ENCODE results near the gene ST6GALNAC6. TPM values are rescaled to one million over a fixed set of nuclear protein-coding genes. Genes with fewer than 3 reads are reported as not detected.
A peak's percentile ranks its signal among the peaks of the same experiment; 100 is the strongest.

ST6GALNAC6 gene
- total RNA-seq: 44.9 TPM
- 10 to 100 TPM; 35.9 to 60.6 (median 49.0) TPM for polyA plus RNA-seq (ENCODE audit: insufficient read depth in 1 of 8, insufficient read length in 8 of 8, low replicate concordance in 1 of 8)
- long read RNA-seq, donor 1, partial matches to known transcripts: 0 of 3 reads
- long read RNA-seq, donor 1, other reads (novel, unspliced or antisense): 0 of 3 reads
- long read RNA-seq, donor 2, partial matches to known transcripts: 0 of 2 reads
- long read RNA-seq, donor 2, other reads (novel, unspliced or antisense): 0 of 2 reads
- long read RNA-seq, donor 3, transcript ST6GALNAC6-204 (6 exons, 2,406 nt): minor isoform, 7 of 23 reads
- long read RNA-seq, donor 3, transcript ST6GALNAC6-205 (7 exons, 2,460 nt): major isoform, 9 of 23 reads
- long read RNA-seq, donor 3, partial matches to known transcripts: 0 of 23 reads
- long read RNA-seq, donor 3, other reads (novel, unspliced or antisense): 0 of 23 reads
- long read RNA-seq, donor 4, transcript ST6GALNAC6-205 (7 exons, 2,460 nt): major isoform, 5 of 20 reads
- long read RNA-seq, donor 4, transcript ST6GALNAC6-204 (6 exons, 2,406 nt): major isoform, 5 of 20 reads
- long read RNA-seq, donor 4, partial matches to known transcripts: 6 of 20 reads
- long read RNA-seq, donor 4, other reads (novel, unspliced or antisense): 0 of 20 reads
- long read RNA-seq, donor 5, transcript ST6GALNAC6-204 (6 exons, 2,406 nt): major isoform, 15 of 32 reads
- long read RNA-seq, donor 5, transcript ST6GALNAC6-205 (7 exons, 2,460 nt): minor isoform, 10 of 32 reads
- long read RNA-seq, donor 5, partial matches to known transcripts: 0 of 32 reads
- long read RNA-seq, donor 5, other reads (novel, unspliced or antisense): 0 of 32 reads
- long read RNA-seq, donor 6, transcript ST6GALNAC6-204 (6 exons, 2,406 nt): major isoform, 13 of 29 reads
- long read RNA-seq, donor 6, transcript ST6GALNAC6-205 (7 exons, 2,460 nt): minor isoform, 12 of 29 reads
- long read RNA-seq, donor 6, partial matches to known transcripts: 0 of 29 reads
- long read RNA-seq, donor 6, other reads (novel, unspliced or antisense): 0 of 29 reads
- long read RNA-seq, donor 7, transcript ST6GALNAC6-204 (6 exons, 2,406 nt): major isoform, 5 of 10 reads
- long read RNA-seq, donor 7, partial matches to known transcripts: 0 of 10 reads
- long read RNA-seq, donor 7, other reads (novel, unspliced or antisense): 0 of 10 reads
- long read RNA-seq, donor 8, partial matches to known transcripts: 0 of 6 reads
- long read RNA-seq, donor 8, other reads (novel, unspliced or antisense): 0 of 6 reads
- long read RNA-seq, donor 9, transcript ST6GALNAC6-205 (7 exons, 2,460 nt): major isoform, 5 of 9 reads
- long read RNA-seq, donor 9, partial matches to known transcripts: 0 of 9 reads
- long read RNA-seq, donor 9, other reads (novel, unspliced or antisense): 0 of 9 reads
- long read RNA-seq, donor 10, transcript ST6GALNAC6-205 (7 exons, 2,460 nt): minor isoform, 6 of 23 reads
- long read RNA-seq, donor 10, transcript ST6GALNAC6-204 (6 exons, 2,406 nt): major isoform, 7 of 23 reads
- long read RNA-seq, donor 10, partial matches to known transcripts: 0 of 23 reads
- long read RNA-seq, donor 10, other reads (novel, unspliced or antisense): 0 of 23 reads
- long read RNA-seq, donor 11, partial matches to known transcripts: 0 of 10 reads
- long read RNA-seq, donor 11, other reads (novel, unspliced or antisense): 0 of 10 reads

- WGBS (ENCODE audit: insufficient coverage): under 1% methylated on average over 59 of the region's 89 CpGs
- peaks cover 48% of the 10 kb centered on the region for H3K4me1 ChIP-seq (ENCODE audit: control insufficient read depth, insufficient read depth, low read length)
- peak within 1 kb of the TSS; percentile 98 for H3K4me3 ChIP-seq (ENCODE audit: low read length)
Measured at GRCh38 chr9:127899128-127899943, at the start of gene ST6GALNAC6. Gene ST6GALNAC6 (minus strand): TSS chr9:127899603. CDS start chr9:127897981, 1,622 bp downstream.

GRCh38 chr9:127947841-127948710 is 48.7 kb upstream of the ST6GALNAC6 start:
- Histone ChIP-seq H3K4me1 (ENCODE audit: control insufficient read depth, insufficient read depth, low read length) (peaks cover 38% of the 10 kb centered on the region), H3K4me3 (ENCODE audit: low read length) (no peak overlapping the region), H3K36me3 (ENCODE audit: control insufficient read depth, insufficient read depth, low read length) (peaks cover 49% of the 10 kb centered on the region), H3K27ac (ENCODE audit: low read length) (no peak overlapping the region), H3K27me3 (ENCODE audit: control insufficient read depth, insufficient read depth, low read length) (no peaks in the 10 kb centered on the region), H3K9me3 (replicated peaks; ENCODE audit: control insufficient read depth, low read depth, low read length) (no peaks in the 10 kb centered on the region)
- DNase-seq: no peak
- 77% methylated on average over 11 of the region's 17 CpGs for WGBS (ENCODE audit: insufficient coverage)

More at GRCh38 chr9:127899128-127899943, at the start of gene ST6GALNAC6:
- Histone ChIP-seq H3K9me3 (replicated peaks; ENCODE audit: control insufficient read depth, low read depth, low read length) (peaks cover 3% of the 10 kb centered on the region), H3K36me3 (ENCODE audit: control insufficient read depth, insufficient read depth, low read length) (peaks cover 20% of the 10 kb centered on the region), H3K27me3 (ENCODE audit: control insufficient read depth, insufficient read depth, low read length) (no peaks in the 10 kb centered on the region), H3K27ac (ENCODE audit: low read length) (peak within 1 kb of the TSS; percentile 96)
- peak; percentile 92 for DNase-seq

- H3K9me3 ChIP-seq (replicated peaks; ENCODE audit: control insufficient read depth, low read depth, low read length): no peaks in the 10 kb centered on the region
- H3K27me3 ChIP-seq (ENCODE audit: control insufficient read depth, insufficient read depth, low read length): no peaks in the 10 kb centered on the region
- H3K27ac ChIP-seq (ENCODE audit: low read length): no peak overlapping the region
- peaks cover 52% of the 10 kb centered on the region for H3K4me1 ChIP-seq (ENCODE audit: control insufficient read depth, insufficient read depth, low read length)
- H3K36me3 ChIP-seq (ENCODE audit: control insufficient read depth, insufficient read depth, low read length): peaks cover 60% of the 10 kb centered on the region
- no peak overlapping the region for H3K4me3 ChIP-seq (ENCODE audit: low read length)
- DNase-seq: no peak
- WGBS (ENCODE audit: insufficient coverage): 39% methylated on average over 2 of the region's 3 CpGs
Measured at GRCh38 chr9:127946728-127947127, 47.3 kb upstream of the ST6GALNAC6 start.

- no peaks in the 10 kb centered on the region for H3K27me3 ChIP-seq (ENCODE audit: control insufficient read depth, insufficient read depth, low read length)
- no peak for DNase-seq
- H3K9me3 ChIP-seq (replicated peaks; ENCODE audit: control insufficient read depth, low read depth, low read length): no peaks in the 10 kb centered on the region
- H3K36me3 ChIP-seq (ENCODE audit: control insufficient read depth, insufficient read depth, low read length): peaks cover 68% of the 10 kb centered on the region
- whole genome bisulfite sequencing (ENCODE audit: insufficient coverage): 38% methylated on average over 4 of the region's 9 CpGs
- H3K4me3 ChIP-seq (ENCODE audit: low read length): no peak overlapping the region
- H3K27ac ChIP-seq (ENCODE audit: low read length): no peak overlapping the region
- H3K4me1 ChIP-seq (ENCODE audit: control insufficient read depth, insufficient read depth, low read length): peaks cover 52% of the 10 kb centered on the region
Measured at GRCh38 chr9:127945942-127946341, 46.5 kb upstream of the ST6GALNAC6 start.

GRCh38 chr9:127945338-127945737 is 45.9 kb upstream of the ST6GALNAC6 start:
- Histone ChIP-seq H3K27ac (ENCODE audit: low read length) (no peak overlapping the region), H3K9me3 (replicated peaks; ENCODE audit: control insufficient read depth, low read depth, low read length) (no peaks in the 10 kb centered on the region), H3K27me3 (ENCODE audit: control insufficient read depth, insufficient read depth, low read length) (no peaks in the 10 kb centered on the region), H3K4me1 (ENCODE audit: control insufficient read depth, insufficient read depth, low read length) (peaks cover 47% of the 10 kb centered on the region), H3K36me3 (ENCODE audit: control insufficient read depth, insufficient read depth, low read length) (peaks cover 68% of the 10 kb centered on the region), H3K4me3 (ENCODE audit: low read length) (no peak overlapping the region)
- no peak for DNase-seq
- WGBS (ENCODE audit: insufficient coverage): 90% methylated on average over 24 of the region's 24 CpGs

GRCh38 chr9:127944586-127945218 is 45.3 kb upstream of the ST6GALNAC6 start:
- H3K4me1 ChIP-seq (ENCODE audit: control insufficient read depth, insufficient read depth, low read length): peaks cover 43% of the 10 kb centered on the region
- no peak for DNase-seq
- H3K36me3 ChIP-seq (ENCODE audit: control insufficient read depth, insufficient read depth, low read length): peaks cover 68% of the 10 kb centered on the region
- no peak overlapping the region for H3K27ac ChIP-seq (ENCODE audit: low read length)
- H3K4me3 ChIP-seq (ENCODE audit: low read length): no peak overlapping the region
- H3K27me3 ChIP-seq (ENCODE audit: control insufficient read depth, insufficient read depth, low read length): no peaks in the 10 kb centered on the region
- H3K9me3 ChIP-seq (replicated peaks; ENCODE audit: control insufficient read depth, low read depth, low read length): no peaks in the 10 kb centered on the region
- 94% methylated on average over 36 of the region's 38 CpGs for WGBS (ENCODE audit: insufficient coverage)

- H3K4me1 ChIP-seq (ENCODE audit: control insufficient read depth, insufficient read depth, low read length): peaks cover 38% of the 10 kb centered on the region
- no peak overlapping the region for H3K27ac ChIP-seq (ENCODE audit: low read length)
- H3K27me3 ChIP-seq (ENCODE audit: control insufficient read depth, insufficient read depth, low read length): no peaks in the 10 kb centered on the region
- H3K36me3 ChIP-seq (ENCODE audit: control insufficient read depth, insufficient read depth, low read length): peaks cover 63% of the 10 kb centered on the region
- peak; percentile 82 for DNase-seq
- WGBS (ENCODE audit: insufficient coverage): 39% methylated on average over 9 of the region's 13 CpGs
- no peak overlapping the region for H3K4me3 ChIP-seq (ENCODE audit: low read length)
- H3K9me3 ChIP-seq (replicated peaks; ENCODE audit: control insufficient read depth, low read depth, low read length): no peaks in the 10 kb centered on the region
Measured at GRCh38 chr9:127943731-127944144, 44.3 kb upstream of the ST6GALNAC6 start.

All from muscle of leg (tissue), 16 donors.